Mucosa of descending colon (tissue), 3 donors: ENCODE measurements around the gene CENPVL1. TPM values are rescaled to one million over a fixed set of nuclear protein-coding genes. Genes with fewer than 3 reads are reported as not detected.

Experiments
- ATAC-seq: fragments of 200-7000 bp; cut with Tn5 transposase; one replicate; pipeline ENCODE4 v1.9.1; 2020; ENCODE audit warnings: mild to moderate bottlenecking, moderate library complexity
- DNase-seq, 3 donors: peaks; one replicate each; pipeline ENCODE4 v3.0.0-alpha.2; 2020
- H3K36me3 ChIP-seq: fragments of 200-600 bp; one replicate; pipeline ENCODE4 v1.8.0; 2021; ENCODE audit warnings: low read depth, mild to moderate bottlenecking
- H3K4me1 ChIP-seq: fragments of 200-600 bp; one replicate; pipeline ENCODE4 v1.8.0; 2021; ENCODE audit warnings: low read depth, mild to moderate bottlenecking
- H3K4me3 ChIP-seq: fragments of 200-600 bp; one replicate; pipeline ENCODE4 v1.8.0; 2021; ENCODE audit warnings: mild to moderate bottlenecking
- H3K9me3 ChIP-seq: fragments of 200-600 bp; one replicate; pipeline ENCODE4 v1.8.0; 2021; ENCODE audit warnings: mild to moderate bottlenecking
- intact Hi-C, 2 donors: fragments of 100-400 bp; cut with DNase I in 1 of 2; cut with micrococcal nuclease in 1 of 2; formaldehyde crosslinking; loops; one replicate each; pipeline versions ENCODE4 v1.11.0 to v1.11.1; 2022; cut with DNase I, micrococcal nuclease
- total RNA-seq, 3 donors: library from RNA; stranded (reverse); fragmentation: NEBNext Ultra II Directional in 2 of 3; extraction: Animal tissue kit (Norgen Biotek cat#: 25700) in 2 of 3; gene quantifications; one replicate each; pipeline versions ENCODE4 v1.2.1 to v1.2.4, GENCODE V29; 2021 to 2023
- TF ChIP-seq, protein P1 (sequence below): fragments of 200-600 bp; IDR thresholded peaks from one replicate; pipeline ENCODE4 v1.8.0; 2022; ENCODE audit warnings: antibody characterized with exemption, mild to moderate bottlenecking
- donor health status: DM: no; HTN: no; CAD: no; lungs with moderate emphysema.
- donor health status: DM: no; HTN: no; CAD: no.
- donor health status: DM: no; HTN: yes; CAD: no.

The CENPVL1 gene
- total RNA-seq, 3 donors from 2014 or later: not detected

GRCh38 chrX:51759055-51759839 lies 48.9 kb downstream of the CENPVL1 start:
- ATAC-seq (no peak), DNase-seq (no peak)
- TF ChIP-seq, protein P1, sequence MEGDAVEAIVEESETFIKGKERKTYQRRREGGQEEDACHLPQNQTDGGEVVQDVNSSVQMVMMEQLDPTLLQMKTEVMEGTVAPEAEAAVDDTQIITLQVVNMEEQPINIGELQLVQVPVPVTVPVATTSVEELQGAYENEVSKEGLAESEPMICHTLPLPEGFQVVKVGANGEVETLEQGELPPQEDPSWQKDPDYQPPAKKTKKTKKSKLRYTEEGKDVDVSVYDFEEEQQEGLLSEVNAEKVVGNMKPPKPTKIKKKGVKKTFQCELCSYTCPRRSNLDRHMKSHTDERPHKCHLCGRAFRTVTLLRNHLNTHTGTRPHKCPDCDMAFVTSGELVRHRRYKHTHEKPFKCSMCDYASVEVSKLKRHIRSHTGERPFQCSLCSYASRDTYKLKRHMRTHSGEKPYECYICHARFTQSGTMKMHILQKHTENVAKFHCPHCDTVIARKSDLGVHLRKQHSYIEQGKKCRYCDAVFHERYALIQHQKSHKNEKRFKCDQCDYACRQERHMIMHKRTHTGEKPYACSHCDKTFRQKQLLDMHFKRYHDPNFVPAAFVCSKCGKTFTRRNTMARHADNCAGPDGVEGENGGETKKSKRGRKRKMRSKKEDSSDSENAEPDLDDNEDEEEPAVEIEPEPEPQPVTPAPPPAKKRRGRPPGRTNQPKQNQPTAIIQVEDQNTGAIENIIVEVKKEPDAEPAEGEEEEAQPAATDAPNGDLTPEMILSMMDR: no peak
- intact Hi-C loops: no loop called here
- Histone ChIP-seq H3K4me3 (no peak overlapping the region), H3K4me1 (no peaks in the 10 kb centered on the region), H3K9me3 (no peaks in the 10 kb centered on the region), H3K36me3 (no peaks in the 10 kb centered on the region)

DNA sequence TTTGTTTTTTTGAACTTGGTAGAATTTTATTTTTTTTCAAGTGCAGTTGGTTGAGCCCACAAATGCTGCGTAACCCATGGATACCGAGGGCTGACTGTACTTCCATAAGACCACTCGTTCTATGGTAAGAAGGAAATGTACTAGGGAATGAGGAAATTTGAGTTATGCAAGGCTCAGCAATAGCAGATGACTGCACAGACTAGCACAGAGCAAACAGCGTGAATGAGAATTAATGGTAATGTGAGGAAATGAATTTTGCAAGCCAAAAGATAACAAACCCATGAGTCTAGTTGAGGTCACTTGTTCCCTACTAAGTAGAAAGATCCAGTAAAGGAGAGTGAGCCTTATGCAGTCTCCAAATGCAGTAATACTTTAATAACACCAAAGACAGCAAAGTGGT lies 50.3 kb downstream of the CENPVL1 start:
- no peak overlapping the region for H3K4me3 ChIP-seq
- DNase-seq: no peak
- H3K36me3 ChIP-seq: no peaks in the 10 kb centered on the region
- intact Hi-C loops: no loop called here
- TF ChIP-seq, protein P1: no peak
- no peaks in the 10 kb centered on the region for H3K9me3 ChIP-seq
- no peaks in the 10 kb centered on the region for H3K4me1 ChIP-seq
- no peak for ATAC-seq

Other genes starting within 250 kb of the CENPVL1 start
- 1 to 10 TPM in 1 of 3 donors, under 1 TPM in 2; 0.34 to 3.8 (median 0.43) TPM for gene NUDT11, start 213.9 kb upstream of the CENPVL1 start, total RNA-seq
- gene CENPVL3, start 91.6 kb upstream of the CENPVL1 start, total RNA-seq: under 1 TPM in 1 of 3 donors, not detected in 2; 0.16 TPM
- gene CENPVL2, start 27.7 kb upstream of the CENPVL1 start, total RNA-seq: not detected
- gene GSPT2, start 32.9 kb downstream of the CENPVL1 start, total RNA-seq: 1 to 10 TPM; 5.4 to 9.5 (median 5.4) TPM
- 10 to 100 TPM; 53.0 to 91.5 (median 57.4) TPM for gene MAGED1, start 183.1 kb downstream of the CENPVL1 start, total RNA-seq